ENCODE results near the gene SURF6.

SURF6 gene

DNA sequence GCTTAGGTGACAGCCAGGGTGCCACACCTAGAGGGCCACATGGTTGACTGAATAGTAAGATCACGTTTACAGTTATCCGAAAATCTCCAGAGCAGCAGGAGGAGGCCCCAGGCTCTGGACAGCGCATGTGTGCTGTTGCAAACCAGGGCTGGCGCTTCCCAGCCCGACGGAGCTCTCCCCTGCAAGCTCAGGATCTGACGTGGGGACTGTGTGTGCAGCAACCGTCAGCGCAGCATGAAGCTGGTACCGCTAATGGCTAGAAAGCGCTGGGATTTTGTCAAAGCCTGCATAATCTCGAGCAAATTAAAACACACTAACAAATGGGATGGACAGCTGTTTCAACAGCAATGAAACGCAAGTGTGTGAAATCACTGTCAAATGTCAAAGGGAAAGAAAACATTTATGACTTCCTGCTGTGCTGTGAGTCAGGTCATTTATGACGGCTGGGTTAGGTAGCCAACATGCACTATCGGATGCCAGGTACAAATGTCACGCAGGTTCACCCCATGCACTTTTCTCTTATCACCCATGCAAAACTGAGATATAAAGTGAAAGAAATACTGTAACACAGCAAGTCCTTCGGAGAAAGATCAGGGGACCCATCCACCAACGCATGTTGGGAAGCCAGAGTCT, 32.4 kb upstream of the SURF6 start:
- no peak for DNase-seq

DNA sequence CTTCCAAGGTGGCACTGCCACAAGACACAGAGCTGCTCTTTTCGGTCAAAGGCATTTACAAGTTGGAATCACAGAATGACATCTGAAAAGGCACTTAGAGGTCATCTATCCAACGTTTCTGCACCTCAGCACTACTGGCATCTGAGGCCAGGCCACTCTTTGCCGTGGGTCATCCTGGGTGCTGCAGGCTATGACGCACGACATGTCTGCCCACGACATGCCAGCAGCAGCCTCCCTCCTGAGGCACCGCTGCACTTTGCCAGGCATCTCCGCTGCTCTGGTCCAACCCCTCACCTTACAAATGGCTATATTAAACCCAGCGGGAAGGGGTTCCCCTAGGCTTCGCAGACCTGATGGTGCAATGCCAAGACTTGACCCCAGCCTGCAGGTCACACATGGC, 31.8 kb upstream of the SURF6 start:
- no peak for DNase-seq

DNA sequence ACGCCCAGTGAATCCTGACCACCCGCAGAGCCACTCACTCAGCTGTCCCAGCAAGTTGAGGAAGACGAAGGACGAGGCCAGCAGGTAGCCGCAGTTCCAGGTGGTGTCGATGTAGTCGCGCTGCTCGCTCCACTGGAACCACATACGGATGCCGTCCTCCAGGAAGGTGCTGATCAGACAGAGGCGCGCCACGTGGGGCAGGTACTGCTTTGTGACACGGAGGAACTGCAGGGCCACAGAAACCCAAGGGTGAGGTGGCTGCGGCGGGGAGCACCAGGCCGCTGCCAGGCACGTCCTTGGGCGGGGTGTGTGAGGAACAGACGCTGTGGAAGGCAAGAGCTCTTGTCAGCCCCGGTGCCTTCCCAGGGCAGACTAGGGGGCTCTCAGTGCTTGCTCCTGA, 31.2 kb upstream of the SURF6 start:
- DNase-seq: no peak

DNA sequence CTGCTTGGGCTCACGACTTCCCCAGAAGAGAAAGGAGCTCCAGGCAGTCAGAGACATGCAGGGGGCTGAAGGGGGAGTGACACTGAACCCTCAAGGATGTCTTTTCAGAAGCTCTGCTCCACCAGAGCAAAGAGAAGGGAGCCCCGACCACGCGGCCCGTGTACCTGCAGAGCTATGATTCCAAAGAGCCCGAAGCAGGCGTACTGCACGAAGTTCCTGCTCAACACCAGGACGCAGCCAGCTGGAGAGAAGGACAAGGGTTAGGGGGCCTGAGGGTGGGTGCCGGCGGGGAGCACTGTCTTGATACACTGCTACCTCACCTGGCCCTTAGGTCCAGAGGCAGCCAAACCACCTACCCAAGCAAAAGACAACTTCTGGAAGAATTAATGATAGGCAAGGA, 30.4 kb upstream of the SURF6 start:
- no peak for DNase-seq

DNA sequence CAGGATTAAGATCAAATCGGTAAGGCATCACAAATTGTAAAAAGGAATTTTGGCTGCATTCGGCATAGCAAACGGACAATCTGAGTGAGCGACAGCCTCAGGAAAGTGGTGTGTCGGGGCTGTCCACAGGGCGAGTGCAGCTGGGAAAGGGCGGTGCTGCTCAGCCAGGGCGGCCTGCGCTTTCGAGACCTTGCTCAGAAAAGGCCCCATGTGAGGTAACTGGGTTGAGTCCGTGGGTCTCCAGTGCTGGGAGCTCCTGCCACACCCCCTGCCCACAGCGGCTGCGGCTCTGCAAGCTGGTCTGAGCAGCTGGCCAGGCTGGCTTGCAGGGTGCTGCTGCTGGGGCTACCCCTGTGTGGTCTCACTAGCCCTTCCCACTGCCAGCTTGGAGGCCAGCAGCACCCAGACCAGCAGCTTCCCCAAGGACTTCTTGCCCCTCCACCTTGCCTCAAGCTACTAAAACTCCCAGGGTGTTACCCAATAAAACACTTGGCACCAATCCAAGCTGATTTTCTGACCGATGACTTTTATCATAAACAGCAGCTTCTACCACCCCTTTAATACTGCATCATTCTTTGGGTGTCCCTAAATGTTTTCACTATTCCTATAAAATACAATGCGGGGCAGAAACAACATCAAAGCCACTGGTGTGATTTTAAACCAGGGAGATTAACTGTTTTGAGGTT, 26.5 kb upstream of the SURF6 start:
- DNase-seq: no peak

DNA sequence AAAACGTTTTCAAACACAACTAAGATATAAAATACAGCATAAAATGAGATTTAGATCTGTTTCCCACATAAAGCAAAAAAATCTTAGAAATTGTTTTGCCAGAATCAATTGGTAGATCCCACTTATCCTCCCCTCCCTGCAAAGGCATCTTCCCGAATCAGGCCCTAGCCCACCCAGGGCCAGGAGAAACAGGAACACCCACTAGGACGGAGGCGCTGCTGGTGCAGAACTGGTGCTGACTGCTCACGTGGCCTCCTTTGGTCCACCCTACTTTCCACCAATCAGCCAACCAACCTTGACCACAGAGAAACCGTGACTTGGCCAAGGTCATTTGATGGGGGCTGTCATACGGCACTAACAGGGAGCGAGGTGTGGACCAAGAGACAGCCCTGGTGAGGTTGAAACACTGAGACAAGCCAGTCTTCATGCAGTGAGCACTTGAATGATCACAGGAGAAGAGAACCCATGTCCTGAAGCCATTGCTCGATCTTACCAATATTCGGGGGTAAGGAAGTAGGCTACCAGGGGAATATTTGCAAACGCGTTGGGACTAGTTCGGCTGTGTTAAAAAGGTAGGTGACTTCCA, 25.6 kb upstream of the SURF6 start:
- DNase-seq: no peak

DNA sequence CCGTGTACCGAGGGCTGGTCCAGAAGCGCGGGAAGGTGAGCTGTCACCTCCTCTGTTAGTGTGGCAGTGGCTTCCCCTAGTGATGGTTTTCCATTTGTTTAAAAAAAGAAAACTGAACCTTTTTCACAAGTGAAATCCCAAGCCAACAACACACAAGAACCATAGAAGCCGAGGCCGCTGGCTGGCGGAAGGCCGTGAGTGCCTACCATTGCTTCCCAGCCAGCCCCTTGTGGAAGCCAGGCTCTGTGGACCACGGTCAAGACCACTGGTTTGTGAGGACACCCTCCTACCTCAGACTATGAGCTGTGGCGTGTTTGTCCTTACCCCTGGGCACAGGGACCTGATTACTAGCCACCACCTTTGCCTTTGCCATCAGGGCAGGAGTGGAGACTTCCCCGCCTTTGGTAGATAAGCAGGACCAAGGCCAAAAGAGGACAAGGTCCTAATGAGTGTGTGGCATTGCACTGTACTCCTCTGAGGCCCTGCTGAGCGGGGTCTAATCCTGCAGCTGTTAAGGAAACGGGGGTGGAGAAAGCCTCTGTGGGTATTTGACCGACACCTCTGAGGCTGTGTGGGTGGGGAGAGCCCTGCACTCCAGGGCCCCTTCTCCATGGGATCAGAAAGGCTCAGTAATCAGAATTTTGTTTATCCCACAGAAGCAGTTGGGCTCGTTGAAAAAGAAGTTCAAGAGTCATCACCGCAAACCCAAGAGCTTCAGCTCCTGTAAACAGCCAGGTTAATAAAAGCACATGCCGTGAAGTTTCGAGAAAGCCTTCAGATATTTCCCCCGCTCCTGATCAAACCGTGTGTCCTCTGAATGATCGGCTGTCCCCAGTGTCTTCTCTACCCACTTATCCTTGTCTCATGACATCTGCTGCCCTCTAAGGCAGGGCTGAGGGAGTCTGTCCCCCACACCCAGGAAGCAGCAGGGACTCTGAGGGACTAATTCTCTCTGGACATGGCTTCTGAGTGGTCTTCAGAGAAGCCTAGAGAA, 24.7 kb upstream of the SURF6 start:
- DNase-seq: no peak

DNA sequence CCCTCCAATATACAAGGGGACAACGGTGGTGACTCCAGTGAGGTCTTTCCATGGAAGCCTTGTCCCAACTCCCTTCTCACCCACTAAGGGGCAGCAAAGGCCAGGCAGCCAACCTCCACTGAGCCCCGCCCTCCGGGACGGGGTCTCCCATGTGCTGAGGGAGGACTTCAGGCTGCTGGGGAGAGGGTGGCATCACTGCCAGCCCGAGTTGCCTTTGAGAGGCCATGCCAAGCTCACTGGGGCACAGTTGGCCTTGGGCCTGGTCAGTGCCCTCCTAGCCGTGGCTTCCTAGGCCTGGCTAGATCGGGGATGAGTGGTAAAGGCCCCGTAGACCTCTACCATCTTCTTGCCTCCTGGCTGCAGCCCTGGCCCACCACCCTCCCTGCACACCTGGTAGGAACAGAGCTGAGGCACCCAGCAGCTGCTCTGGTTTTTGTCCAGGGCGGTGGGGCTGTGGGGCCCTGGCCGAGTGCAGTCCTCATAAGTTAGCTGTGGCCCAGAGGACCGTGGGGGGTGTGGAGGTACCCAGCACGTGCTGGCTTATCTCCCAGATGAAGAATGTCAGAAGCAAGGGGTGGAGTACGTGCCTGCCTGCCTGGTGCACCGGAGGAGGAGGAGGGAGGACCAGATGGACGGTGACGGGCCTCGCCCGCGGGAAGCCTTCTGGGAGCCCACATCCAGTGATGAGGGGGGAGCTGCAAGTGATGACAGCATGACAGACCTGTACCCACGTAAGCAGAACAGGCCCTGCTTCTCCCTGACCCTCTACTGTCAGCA, 23.6 kb upstream of the SURF6 start:
- peak in 1 of 56 donors; percentile 5 for DNase-seq

DNA sequence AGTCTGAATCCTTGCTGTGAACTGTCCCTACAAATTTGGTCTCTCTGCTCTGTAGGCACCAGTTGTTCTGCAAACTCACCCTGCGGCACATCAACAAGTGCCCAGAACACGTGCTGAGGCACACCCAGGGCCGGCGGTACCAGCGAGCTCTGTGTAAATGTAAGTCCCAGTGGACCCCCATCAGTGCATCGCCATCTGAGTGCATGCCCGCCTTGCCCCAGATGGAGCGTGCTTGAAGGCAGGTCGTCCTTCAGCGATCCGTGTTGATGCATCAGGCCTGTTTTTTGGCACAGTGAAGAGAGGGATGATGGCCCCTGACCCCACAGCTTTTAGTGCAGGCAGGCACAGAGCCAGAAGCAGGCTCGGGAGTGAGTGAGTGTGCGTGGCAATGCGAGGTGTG, 21.7 kb upstream of the SURF6 start:
- DNase-seq: no peak

DNA sequence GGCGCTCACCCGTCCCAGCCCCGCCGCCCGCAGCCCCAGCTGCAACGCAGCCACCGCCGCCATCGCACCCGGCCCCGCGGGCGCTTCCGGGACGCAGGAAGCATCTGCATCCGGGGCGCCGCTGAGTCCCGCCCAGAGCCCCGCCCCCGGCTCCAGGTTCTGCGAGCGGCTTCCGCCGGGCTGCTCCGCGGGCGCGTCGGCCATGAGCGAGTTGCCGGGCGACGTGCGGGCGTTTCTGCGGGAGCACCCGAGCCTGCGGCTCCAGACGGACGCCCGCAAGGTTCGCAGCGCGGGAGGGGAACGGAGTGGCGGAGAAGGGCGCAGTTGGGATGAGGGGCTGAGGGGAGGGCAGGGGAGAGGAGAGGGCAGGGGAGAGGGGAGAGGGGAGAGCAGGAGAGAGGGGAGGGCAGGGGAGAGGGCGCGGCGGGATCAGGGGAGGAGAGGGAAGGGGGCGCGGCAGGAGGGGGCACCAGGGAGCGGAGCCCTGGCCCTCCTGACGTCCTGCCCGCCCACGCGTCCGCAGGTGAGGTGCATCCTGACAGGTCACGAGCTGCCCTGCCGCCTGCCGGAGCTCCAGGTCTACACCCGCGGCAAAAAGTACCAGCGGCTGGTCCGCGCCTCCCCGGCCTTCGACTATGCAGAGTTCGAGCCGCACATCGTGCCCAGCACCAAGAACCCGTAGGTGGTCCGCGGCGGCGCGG, 20.6 kb upstream of the SURF6 start, which contains the start of the genes SURF1 and SURF2:
SURF1 (minus strand) TSS at position 97 of the 701 bp plus-strand sequence; CDS start at position 63, 34 bp downstream.
SURF2 (plus strand) TSS at position 160 of the 701 bp plus-strand sequence; CDS start at position 203, 43 bp downstream.
- DNase-seq: peak in 54 of 56 donors; percentile 13 to 90 (median 70)

DNA sequence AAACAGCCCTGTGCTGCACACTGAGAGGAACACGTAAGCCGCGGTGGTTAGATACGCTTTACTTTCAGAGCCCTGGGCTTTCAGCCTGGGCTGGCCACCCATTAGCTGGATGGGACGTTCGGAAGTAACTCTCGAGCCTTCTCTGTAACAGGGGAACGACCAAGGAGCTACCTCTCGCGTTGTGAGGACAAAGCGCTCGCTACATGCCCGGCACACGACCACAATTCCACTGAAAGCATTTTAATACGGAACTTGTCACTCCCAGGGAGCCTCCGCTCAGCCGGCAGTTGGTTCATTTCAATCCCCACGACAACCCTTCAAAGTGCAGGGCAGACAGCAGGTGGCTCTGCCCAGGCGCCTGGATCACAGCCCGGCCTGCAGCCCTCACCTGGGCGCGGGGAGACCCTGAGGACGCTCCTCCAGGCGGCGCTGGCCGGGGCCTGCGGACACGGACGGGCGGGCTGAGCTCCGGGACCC, 19.9 kb upstream of the SURF6 start:
- peak in 1 of 56 donors; percentile 69 for DNase-seq

DNA sequence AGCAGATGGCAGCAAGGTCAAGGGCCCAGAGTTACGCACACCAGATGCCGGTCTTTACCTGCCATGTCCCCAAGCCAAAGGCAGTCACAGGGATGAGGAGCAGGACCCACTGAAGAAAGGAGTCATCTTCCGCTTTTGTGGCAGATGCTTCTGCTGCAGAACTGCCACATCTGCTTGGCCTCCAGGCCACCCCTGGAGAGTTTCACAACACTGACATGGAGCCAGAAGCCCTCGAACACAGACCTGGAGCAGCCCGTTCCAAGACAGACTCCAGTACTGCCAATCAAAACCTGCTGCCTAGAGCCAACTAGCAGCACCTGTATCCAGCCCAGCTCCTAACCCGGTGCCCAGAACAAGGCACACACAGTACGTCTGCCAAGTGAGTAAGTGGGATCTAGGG, 18.8 kb upstream of the SURF6 start:
- no peak for DNase-seq

DNA sequence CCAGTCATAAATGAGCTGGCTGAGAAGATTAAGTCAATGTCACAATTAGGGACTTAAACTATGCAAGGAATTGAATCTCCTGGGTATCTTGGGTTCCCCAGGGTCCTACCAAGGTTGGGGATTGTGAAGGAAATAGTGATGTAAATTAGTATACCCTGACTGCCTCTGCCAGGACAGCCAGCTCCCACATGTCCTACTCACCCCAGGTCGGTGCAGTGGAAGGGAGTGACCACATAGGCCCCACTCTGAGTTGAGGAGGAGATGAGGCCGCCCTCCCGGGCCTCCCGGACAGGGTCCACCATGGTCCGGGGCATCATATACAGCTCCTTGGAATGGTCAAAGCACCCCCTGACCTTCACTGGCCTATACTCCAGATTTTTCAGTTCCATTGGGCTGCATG, 17.6 kb upstream of the SURF6 start:
- DNase-seq: no peak

DNA sequence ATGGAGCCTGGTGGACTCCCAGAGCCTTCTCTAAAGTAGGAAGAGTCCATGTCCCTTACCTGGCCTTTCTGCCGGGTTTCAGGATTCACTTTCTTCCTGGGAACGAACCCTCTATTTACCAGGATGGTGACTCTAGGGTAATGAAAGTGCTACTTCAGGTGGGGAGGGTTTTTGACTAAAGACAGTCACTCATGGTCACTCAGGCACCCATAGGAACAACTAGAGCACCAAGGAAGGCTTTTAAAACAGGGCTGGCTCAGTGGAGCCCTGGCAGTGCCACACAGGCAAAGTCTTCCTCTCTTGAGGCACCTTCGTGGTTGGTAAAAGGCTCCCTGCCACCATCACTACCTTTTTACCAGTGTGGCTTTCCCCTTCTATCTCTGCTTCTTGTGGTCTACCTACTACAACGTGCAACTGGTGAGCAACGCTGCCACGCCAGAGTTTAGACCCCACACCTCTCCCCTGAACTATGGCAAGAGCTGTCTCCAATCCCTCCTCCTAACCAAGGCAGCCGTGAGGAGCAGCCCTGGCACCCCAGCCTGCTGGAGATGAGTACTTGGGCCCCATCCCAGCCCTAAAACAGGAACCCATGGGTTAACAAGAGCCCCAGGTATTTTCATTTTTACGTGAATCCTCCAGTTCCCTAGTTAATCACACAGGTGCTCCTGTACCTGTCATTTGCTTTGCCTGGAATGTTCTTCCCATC, 16.8 kb upstream of the SURF6 start:
- DNase-seq: no peak

DNA sequence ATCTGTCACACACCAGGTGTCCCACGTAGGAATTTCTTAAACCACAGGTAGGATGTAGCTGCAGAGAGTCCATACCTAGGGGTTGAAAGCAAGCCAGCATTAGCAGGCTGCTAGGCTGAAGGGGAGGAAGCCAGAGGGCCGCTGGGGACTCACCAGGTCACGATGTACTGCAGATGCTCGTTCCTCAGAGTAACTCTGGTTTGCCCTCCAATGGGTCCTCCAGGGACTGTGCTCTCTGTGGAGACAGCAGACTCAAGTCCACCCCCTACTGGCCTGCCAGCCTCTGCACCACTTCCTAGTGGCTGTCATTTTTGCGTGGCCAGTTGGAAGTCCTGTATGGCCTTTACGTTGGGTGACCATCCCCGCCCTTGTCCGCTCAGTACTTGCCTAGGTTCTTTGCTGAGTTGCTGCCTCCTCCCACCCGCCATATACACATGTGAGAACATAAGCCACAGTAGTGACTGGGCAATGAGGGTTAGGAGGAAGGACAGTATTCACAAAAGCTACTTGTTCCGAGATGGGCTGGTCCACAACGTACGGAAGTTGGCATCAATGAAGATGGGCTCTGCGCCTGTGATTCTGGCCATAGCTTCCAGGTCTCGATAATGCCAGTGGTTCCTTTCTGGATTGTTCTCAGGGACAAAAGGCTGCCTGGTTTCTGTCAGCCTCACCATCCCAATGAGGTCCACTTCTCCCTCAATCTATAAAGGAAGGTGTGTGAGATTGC, 16.1 kb upstream of the SURF6 start:
- DNase-seq: peak in 2 of 56 donors; percentile 7 to 37

DNA sequence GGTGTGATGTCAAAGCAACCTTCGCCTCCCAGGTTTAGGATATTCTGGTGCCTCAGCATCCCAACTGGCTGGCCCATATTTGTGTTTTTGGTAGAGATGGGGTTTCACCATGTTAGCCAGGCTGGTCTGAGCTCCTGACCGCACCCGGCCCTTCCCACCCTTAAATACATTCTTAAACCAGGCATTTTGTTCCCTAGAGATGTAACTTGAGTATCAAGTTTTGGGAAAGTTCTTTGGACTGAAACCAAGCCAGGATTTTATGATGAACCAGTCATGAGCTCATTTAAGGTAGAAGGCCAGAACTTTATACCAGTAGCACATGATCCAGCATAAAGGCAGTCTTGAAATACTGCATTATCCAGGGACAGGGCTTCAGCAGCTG, 15.5 kb upstream of the SURF6 start:
- no peak for DNase-seq

DNA sequence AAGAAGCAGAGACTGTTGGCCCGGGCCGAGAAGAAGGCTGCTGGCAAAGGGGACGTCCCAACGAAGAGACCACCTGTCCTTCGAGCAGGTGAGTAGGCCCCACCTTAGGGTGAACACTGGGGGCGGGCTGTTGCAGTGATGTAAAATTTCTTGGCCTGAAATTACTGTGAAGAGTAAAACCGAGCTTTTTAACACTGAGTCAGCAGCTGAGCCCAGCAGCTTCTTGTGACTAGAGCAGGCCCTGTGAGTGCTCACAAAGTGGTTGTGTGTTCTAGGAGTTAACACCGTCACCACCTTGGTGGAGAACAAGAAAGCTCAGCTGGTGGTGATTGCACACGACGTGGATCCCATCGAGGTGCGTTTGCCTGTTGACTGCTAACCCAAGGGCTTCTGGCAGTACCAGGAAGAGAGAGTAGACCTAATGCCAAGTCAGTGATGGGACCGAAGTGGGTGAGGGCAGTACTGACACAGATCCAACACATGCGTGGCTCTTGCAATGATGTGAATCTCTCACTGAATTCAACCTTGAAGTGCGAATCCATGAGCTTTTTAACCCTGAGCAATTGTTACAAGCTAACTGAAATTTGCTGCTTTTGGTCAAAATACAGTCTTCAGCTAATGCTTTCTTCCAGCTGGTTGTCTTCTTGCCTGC, 14.1 kb upstream of the SURF6 start:
- no peak for DNase-seq
